ENCODE data around the gene DNAH8. TPM values are rescaled to one million over a fixed set of nuclear protein-coding genes. Genes with fewer than 3 reads are reported as not detected.

The DNAH8 gene
- total RNA-seq, 1 experiment from 2014 or later = not detected

- no TSS peak for BruUV-seq (replicated peaks)
- peaks cover 79% of the 10 kb centered on the region for H3K27me3 ChIP-seq (ENCODE audit: insufficient read depth, low read length)
- no peaks in the 10 kb centered on the region for H3K36me3 ChIP-seq (ENCODE audit: control insufficient read depth in 1 of 2, insufficient read depth in 2 of 2, low read length in 2 of 2)
- no peaks in the 10 kb centered on the region for H3K9me3 ChIP-seq (ENCODE audit: control insufficient read depth in 1 of 2, insufficient read depth in 1 of 2, low read depth in 1 of 2, low read length in 2 of 2)
- no peak overlapping the region for H3K27ac ChIP-seq (ENCODE audit: low read depth, low read length)
- ChIA-PET CTCF (no interaction called here), RAD21 (ENCODE audit: low non-redundant PET in 1 of 2, low total read pairs in 2 of 2, uncharacterized antibody in 2 of 2, unreplicated experiment in 2 of 2) (no interaction called here), POLR2A (no interaction called here)
- ATAC-seq = no peak
- no peak for DNase-seq (ENCODE audit: low read depth, low spot score)
- no peaks in the 10 kb centered on the region for H3K79me2 ChIP-seq (ENCODE audit: insufficient read depth, low read length)
- H3K4me1 ChIP-seq (ENCODE audit: control insufficient read depth in 1 of 2, insufficient read depth in 2 of 2, low read length in 2 of 2) = no peaks in the 10 kb centered on the region
- no peak overlapping the region for H2AFZ ChIP-seq (ENCODE audit: low read depth, low read length, poor library complexity, severe bottlenecking)
- no peaks in the 10 kb centered on the region for H4K20me1 ChIP-seq (ENCODE audit: insufficient read depth)
- TF ChIP-seq EZH2 (IDR thresholded peaks at IDR 0.05) (no peak), POLR2A (IDR thresholded peaks at IDR 0.05; ENCODE audit: borderline replicate concordance, extremely low read depth, insufficient read depth, insufficient read length) (no peak), SP1 (IDR thresholded peaks at IDR 0.05; ENCODE audit: low read depth) (no peak), SRF (IDR thresholded peaks at IDR 0.05; ENCODE audit: low read depth) (no peak), YY1 (IDR thresholded peaks at IDR 0.05; ENCODE audit: extremely low read depth, insufficient replicate concordance, low read depth, low read length) (no peak), ZFX (IDR thresholded peaks at IDR 0.05) (no peak), EZH2phosphoT487 (IDR thresholded peaks at IDR 0.05; ENCODE audit: borderline replicate concordance) (no peak), POLR2AphosphoS5 (IDR thresholded peaks at IDR 0.05; ENCODE audit: low read depth, low read length) (no peak), CTCF (IDR thresholded peaks at IDR 0.05 in 2 of 3, conservative IDR thresholded peaks at IDR 0.05 in 1 of 3; ENCODE audit: borderline replicate concordance in 1 of 3, insufficient read depth in 1 of 3, low read depth in 2 of 3, low read length in 2 of 3) (no peak), CEBPB (IDR thresholded peaks at IDR 0.05; ENCODE audit: low read depth) (no peak), EGR1 (IDR thresholded peaks at IDR 0.05; ENCODE audit: low read depth) (no peak)
- intact Hi-C loops (cut with micrococcal nuclease) = loop anchor here (5.0 kb wide), 1 partner anchor 37 kb away; no protein-coding TSS in a partner anchor
- no peaks in the 10 kb centered on the region for H3K9me2 ChIP-seq (ENCODE audit: insufficient read depth)
- H3K4me3 ChIP-seq (replicated peaks in 1 of 2; ENCODE audit: low read depth in 1 of 2, low read length in 2 of 2) = no peak overlapping the region
- no peak overlapping the region for H3K9ac ChIP-seq (ENCODE audit: low read length)
- H3K4me2 ChIP-seq (ENCODE audit: low read length) = no peak overlapping the region
Measured at GRCh38 chr6:38815250-38815649, 100.1 kb downstream of the DNAH8 start.
